Lower leg skin (tissue), 4 donors: Measurements from ENCODE around the gene MYO1H. TPM values are rescaled to one million over a fixed set of nuclear protein-coding genes. Genes with fewer than 3 reads are reported as not detected.

ENCODE experiments used
- DNase-seq, 2 donors: peaks; one replicate each; pipeline ENCODE4 v3.0.0-alpha.2; 2019; ENCODE audit warnings: low spot score in 2 of 2
- H3K4me3 ChIP-seq: fragments of 200-600 bp; sonication (generic); 2 replicates; pipeline ENCODE4 v1.5.1; 2017; ENCODE audit warnings: mild to moderate bottlenecking, low read depth; ENCODE audit not compliant: poor library complexity, severe bottlenecking
- POLR2A ChIP-seq, 2 donors: fragments of 450-650 bp; IDR thresholded peaks; one replicate each; pipeline ENCODE4 v1.6.1; 2016 to 2017; ENCODE audit warnings: antibody characterized with exemption in 2 of 2, mild to moderate bottlenecking in 1 of 2, moderate library complexity in 1 of 2
- WGBS, 2 donors: methylation state at CpG; one replicate each; pipeline ENCODE4 v1.1.5; 2018; 5-methylcytosine and 5-hydroxymethylcytosine counted together
- intact Hi-C: fragments of 100-400 bp; cut with DNase I; formaldehyde crosslinking; loops from one replicate; pipeline ENCODE4 v1.15.0; 2023; ENCODE audit warnings: low total_unique reads
- total RNA-seq, 4 donors: library from RNA; depleted of rRNA; stranded (reverse); fragments of >200 nt; gene quantifications; one replicate each; pipeline ENCODE4 v1.1.0, GENCODE V29; 2016
- TF ChIP-seq, protein P1 (sequence below), 3 donors: fragments of 450-650 bp; IDR thresholded peaks; one replicate each; pipeline ENCODE4 v1.5.1; 2016; ENCODE audit warnings: antibody characterized with exemption in 3 of 3, mild to moderate bottlenecking in 3 of 3, moderate library complexity in 2 of 3

Gene MYO1H
- total RNA-seq, 4 donors from 2014 or later: 0.20 to 0.75 TPM; not detected in 2

DNA sequence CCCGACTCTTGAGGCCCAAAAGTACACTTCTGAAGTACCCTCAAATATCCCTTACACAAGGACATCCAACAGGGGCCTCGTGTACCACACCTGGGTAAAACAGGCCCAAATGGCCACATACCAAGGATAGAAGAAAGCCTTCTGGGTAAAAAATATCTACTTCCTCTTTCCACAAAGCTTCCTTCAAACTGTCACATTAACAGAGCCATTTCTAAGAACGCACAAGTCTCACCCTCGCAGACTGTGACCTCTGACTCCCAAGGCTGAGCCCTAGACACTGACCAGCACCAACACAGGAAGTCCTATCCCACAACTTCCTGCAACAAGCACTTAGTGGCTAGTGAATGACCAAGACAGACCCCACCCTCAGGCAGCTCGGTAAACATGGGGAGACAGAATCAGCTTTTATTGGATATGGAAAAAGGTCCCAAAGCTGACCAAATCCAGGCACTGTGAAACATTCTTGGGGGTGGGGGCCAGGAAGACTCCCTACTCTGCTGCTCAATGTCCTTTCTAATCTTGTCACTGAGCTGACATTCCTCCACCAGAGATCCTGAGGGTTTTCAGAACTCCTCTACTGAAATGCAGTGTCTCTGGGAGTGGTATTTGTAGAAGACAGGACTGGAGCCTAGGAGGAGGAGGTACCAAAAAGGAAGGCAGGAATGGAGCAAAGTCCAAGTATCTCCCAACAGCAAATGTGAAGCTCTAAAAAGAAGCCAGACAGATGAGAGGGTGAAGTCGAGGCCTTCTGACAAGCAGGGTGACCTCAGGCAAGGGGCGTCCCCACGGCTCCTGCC lies 113.5 kb downstream of the MYO1H start:
- no peak overlapping the region for H3K4me3 ChIP-seq
- no peak for TF ChIP-seq POLR2A (IDR thresholded peaks at IDR 0.05)
- TF ChIP-seq, protein P1, sequence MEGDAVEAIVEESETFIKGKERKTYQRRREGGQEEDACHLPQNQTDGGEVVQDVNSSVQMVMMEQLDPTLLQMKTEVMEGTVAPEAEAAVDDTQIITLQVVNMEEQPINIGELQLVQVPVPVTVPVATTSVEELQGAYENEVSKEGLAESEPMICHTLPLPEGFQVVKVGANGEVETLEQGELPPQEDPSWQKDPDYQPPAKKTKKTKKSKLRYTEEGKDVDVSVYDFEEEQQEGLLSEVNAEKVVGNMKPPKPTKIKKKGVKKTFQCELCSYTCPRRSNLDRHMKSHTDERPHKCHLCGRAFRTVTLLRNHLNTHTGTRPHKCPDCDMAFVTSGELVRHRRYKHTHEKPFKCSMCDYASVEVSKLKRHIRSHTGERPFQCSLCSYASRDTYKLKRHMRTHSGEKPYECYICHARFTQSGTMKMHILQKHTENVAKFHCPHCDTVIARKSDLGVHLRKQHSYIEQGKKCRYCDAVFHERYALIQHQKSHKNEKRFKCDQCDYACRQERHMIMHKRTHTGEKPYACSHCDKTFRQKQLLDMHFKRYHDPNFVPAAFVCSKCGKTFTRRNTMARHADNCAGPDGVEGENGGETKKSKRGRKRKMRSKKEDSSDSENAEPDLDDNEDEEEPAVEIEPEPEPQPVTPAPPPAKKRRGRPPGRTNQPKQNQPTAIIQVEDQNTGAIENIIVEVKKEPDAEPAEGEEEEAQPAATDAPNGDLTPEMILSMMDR (IDR thresholded peaks at IDR 0.05): no peak
- DNase-seq: no peak
- intact Hi-C loops: no loop called here
- WGBS, 2 donors: 61 to 67% methylated on average over 8 of the region's 8 CpGs

DNA sequence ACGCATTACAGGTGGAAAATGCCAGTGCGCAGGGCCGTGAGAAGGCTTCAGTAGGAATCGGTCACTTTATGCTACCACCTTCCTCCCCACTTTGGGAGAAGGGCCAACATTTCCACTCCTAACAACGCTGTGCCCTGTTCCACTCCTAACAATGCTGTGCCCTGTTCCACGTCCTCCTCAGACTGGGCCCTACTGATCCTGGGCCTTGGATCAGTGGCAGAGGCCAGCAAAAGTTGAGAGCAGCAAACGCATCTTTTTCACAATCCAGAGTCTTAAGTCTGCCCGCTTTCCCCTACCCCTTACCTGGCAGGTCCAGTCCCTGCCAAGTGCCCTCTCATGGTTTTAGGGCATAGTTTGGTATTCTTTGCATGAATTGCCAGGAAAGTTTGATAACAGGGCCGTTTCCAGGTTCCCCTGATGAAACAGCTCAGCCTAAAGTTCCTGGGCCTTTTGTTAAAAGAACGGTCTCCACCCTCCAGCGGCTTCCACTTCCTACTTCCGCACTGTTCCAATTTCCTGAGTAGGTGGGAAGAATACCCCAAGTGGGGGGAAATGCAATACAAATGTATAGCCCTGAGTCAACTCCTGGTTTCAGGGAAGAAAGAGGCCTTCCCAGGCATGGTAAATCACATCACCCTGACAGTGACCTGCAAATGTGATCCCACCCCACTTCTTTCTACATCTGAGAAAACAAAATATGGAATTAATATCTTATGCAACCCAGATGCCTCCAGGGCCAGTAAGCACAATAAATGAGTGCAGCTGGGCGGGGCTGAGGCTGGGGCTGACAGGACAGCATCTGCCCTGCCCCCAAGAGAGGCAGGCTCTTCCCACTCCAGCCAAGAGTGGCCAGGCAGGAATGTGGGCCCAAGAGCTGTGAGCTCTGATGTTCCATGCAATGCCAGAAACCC lies 114.4 kb downstream of the MYO1H start:
- TF ChIP-seq, protein P1 (IDR thresholded peaks at IDR 0.05): no peak
- no peak for TF ChIP-seq POLR2A (IDR thresholded peaks at IDR 0.05)
- H3K4me3 ChIP-seq: no peak overlapping the region
- intact Hi-C loops: no loop called here
- DNase-seq: peak; percentile 87 to 97
- 41 to 43% methylated on average over 13 of the region's 13 CpGs for WGBS, 2 donors

DNA sequence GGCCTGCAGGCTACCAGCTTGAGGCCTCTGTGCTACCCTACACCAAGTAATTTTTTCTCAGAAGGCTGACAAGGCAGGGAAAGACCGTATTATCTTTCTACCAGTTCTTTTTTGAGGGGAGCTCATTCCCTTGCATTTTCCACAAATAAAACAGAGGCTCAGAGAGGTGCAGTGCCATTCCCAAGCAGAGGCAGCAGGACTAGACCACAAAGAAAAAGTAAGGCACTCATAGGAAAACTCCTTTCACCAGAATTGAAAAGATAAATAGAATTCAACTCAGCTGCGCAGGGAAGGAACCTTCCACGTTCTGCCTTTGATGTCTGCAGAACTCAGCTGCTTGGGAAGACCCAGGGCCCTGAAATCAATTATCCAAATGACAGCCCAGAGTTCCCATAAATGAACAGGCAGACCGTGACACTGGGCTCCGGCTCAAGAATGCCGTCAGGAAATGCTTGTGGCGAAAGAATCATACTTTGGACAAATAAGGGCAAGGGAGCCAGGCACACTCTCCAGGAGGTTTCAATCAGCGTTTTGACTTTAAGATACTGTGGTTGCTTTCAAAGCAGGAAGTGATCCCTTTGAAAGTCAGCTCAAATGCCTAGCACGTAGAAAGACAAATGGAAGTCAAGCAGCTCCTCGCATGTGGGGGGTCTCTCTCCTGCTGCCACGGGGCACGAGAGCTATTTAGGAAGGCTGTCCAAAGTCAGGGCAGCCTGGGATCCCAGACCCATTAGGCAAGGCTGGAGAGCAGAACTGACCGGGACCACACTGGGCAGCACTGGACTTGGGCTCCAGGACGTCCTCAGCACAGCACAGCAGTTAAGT lies 115.4 kb downstream of the MYO1H start:
- DNase-seq: peak; percentile 81 to 96
- intact Hi-C loops: no loop called here
- WGBS, 2 donors: 22 to 30% methylated on average over 13 to 14 of the region's 14 CpGs
- TF ChIP-seq, protein P1 (IDR thresholded peaks at IDR 0.05): no peak
- no peak for TF ChIP-seq POLR2A (IDR thresholded peaks at IDR 0.05)
- no peak overlapping the region for H3K4me3 ChIP-seq

DNA sequence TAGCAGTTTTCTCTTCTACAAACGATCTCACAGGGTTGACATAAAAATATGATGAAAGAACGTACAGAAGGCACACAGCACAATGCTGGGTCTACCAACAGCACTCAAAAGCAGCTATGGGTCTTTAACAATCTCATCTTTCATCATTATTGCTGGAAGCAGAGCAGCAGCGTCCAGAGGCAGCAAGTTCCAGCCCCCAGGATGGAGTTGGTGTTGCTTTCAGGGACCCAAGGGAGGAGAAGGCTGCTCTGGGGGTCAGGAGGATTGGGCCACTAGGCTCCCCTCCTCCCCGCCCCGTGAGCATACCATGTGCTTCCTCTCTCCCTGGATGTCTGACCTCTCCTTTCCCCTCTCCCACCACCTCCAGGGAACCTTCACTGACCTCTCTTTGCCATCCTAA lies 116.1 kb downstream of the MYO1H start:
- intact Hi-C loops: no loop called here
- no peak for DNase-seq
- 52 to 54% methylated on average over 5 of the region's 5 CpGs for WGBS, 2 donors
- no peak overlapping the region for H3K4me3 ChIP-seq
- no peak for TF ChIP-seq POLR2A (IDR thresholded peaks at IDR 0.05)
- TF ChIP-seq, protein P1 (IDR thresholded peaks at IDR 0.05): no peak

DNA sequence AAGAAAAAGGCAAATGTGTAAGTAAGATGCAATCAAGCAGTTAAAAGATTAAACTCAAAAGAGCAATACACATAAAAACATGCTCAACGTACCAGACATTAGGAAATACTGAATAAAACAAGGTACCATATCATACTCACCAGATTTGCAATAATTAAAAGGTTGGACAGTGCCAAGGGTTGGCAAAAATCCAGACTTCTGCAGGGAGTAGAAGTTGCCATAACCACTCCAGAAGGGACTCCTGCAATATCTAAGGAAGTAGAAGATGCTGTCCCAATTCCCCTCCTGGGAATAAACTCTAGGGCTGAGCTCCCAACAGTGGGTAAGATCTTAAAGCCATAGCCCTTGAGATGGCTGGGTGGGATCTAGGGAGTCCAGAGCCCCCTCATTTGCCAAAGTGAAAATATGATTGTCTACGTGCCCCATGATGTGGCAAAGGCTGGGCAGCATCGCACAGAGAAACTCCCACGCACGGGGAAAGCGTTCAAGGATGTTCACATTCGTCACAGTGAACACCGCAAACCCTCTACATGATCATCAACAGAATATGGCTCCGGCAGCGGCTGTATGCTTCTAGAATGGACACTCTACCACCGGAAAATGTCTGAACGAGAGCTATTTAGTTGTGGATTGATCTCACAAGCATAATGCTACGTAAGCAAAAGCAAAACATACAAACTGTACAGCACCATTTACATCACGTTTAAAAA lies 117.1 kb downstream of the MYO1H start:
- 88 to 90% methylated on average over 14 of the region's 14 CpGs for WGBS, 2 donors
- intact Hi-C loops: no loop called here
- H3K4me3 ChIP-seq: no peak overlapping the region
- DNase-seq: no peak
- TF ChIP-seq, protein P1 (IDR thresholded peaks at IDR 0.05): no peak
- TF ChIP-seq POLR2A (IDR thresholded peaks at IDR 0.05): no peak
